ENCODE data around the gene DDAH1.

DNA sequence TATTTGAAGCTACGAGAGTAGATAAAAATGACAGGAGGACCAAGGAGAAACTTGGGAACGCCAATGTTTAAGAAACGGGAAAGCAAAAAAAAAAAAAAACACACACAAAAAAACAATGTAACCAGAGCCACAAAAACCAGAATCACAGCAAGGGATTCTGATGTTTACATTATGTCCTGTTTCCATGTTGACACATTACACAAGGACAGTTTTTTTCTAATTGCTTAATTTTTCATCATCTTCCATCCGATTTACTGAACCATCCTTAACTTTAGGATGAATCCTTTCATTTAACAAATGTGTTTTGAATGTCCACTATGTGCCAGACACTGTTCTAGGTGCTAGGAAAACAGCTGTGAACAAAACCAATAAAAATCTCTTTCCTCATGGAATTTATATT lies 187.2 kb downstream of the DDAH1 start:
- TF ChIP-seq, protein P1, sequence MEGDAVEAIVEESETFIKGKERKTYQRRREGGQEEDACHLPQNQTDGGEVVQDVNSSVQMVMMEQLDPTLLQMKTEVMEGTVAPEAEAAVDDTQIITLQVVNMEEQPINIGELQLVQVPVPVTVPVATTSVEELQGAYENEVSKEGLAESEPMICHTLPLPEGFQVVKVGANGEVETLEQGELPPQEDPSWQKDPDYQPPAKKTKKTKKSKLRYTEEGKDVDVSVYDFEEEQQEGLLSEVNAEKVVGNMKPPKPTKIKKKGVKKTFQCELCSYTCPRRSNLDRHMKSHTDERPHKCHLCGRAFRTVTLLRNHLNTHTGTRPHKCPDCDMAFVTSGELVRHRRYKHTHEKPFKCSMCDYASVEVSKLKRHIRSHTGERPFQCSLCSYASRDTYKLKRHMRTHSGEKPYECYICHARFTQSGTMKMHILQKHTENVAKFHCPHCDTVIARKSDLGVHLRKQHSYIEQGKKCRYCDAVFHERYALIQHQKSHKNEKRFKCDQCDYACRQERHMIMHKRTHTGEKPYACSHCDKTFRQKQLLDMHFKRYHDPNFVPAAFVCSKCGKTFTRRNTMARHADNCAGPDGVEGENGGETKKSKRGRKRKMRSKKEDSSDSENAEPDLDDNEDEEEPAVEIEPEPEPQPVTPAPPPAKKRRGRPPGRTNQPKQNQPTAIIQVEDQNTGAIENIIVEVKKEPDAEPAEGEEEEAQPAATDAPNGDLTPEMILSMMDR (IDR thresholded peaks at IDR 0.05), result no peak
- TF ChIP-seq POLR2A (IDR thresholded peaks at IDR 0.05), result no peak

Data from body of pancreas (tissue), 4 donors.